GM12865 (cell line): ENCODE data around the gene ZNF454.

Experiments
- DNase-seq: peaks from one replicate; pipeline ENCODE4 v3.0.0; 2010; ENCODE audit warnings: low read depth
- H3K4me3 ChIP-seq: 2 replicates; pipeline ENCODE4 v1.5.1; 2011; ENCODE audit warnings: mild to moderate bottlenecking, low read depth, low read length, control low read depth
- CTCF ChIP-seq: IDR thresholded peaks from 2 replicates; pipeline ENCODE4 v1.5.1; 2011; ENCODE audit warnings: low read length, control low read depth, low read depth, inconsistent platforms; ENCODE audit not compliant: insufficient read depth; ENCODE audit errors: missing control alignments

ZNF454 gene

GRCh38 chr5:178988436-178989220 is 47.6 kb downstream of the ZNF454 start:
- DNase-seq: no peak
- no peak overlapping the region for H3K4me3 ChIP-seq
- TF ChIP-seq CTCF: no peak

DNA sequence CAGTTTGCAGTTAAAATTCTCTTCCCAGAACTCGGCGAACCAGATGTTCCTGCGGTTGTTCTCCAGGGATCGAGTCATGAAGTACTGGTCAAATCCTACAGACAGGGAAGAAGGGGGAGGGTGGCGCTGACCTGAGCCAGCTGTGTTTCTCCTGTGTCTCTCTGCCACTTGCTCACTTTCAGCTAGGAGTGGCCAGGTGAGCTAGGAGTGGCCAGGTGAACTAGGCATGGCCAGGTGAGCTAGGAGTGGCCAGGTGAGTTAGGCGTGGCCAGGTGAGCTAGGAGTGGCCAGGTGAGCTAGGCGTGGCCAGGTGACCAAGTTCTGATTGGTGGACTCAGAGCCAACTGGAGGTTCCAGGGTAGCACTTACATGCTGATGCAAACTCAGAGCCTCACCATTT is 48.3 kb downstream of the ZNF454 start:
- H3K4me3 ChIP-seq: no peak overlapping the region
- no peak for TF ChIP-seq CTCF
- DNase-seq: no peak

DNA sequence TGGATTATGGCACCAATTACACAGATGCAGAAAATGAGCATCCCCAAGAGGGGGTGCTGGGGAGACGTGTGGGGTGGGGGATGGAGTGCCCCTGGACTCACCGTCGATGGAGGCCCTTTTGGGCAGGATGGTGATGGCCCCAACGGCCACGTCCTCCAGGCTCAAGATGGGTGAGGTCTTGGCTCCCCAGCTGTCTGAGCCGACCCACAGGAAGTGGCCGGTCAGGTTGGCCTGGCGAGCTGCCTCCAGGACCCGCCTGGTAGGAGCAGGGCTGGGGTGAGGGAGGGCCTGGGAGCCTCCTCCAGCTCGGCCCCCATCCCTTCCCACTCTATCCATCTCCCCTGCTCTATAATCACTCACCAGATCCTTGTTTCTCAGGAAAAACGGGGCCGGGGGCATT is 49.5 kb downstream of the ZNF454 start:
- no peak for TF ChIP-seq CTCF
- no peak for DNase-seq
- no peak overlapping the region for H3K4me3 ChIP-seq

DNA sequence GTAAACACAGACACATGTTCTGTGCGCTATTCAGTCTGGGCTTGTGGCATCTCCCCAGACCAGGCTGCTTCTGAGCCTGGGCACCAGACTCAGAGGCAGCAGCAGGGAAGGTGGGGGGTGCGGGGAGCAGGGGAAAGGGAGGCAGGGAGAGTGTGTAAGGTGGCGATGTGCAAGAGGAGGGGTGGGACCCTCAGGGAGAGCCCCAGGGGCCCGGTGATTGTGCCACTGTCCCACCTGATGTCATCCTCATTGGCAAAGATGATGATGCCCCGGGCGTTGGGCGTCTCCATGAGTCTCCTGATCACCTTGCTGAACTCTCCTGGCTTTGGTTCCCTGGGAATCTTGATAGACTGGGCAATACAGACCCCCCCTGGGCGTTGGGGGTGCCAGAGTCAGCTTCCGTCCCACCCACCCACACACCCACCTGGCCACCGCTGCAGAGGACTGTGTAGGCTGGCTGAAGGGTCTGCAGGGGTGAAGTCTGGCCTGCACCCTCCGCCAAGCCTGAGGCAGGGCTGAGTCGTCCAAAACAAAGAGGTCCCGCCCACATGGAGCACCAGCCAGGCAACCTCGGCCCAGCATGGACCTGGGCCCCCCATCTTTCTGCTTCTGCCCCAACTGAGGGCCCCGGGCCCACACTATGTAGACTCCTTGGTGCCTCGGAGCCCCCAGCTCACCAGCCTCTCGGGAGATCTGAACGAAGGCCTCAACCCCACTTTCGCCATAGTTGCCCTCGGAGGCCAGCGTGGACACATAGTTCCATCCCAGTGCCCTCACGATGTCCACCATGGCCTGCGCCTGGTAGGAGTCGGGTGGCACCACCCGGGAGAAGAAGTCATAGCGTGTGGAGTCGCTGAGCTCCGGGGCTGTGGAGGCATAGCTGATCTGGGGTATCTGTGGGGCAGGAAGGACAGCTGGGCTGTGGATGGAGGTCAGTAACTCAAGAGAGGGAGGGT is 50.5 kb downstream of the ZNF454 start:
- no peak for TF ChIP-seq CTCF
- no peak for DNase-seq
- H3K4me3 ChIP-seq: no peak overlapping the region

GRCh38 chr5:178992291-178992895 is 51.4 kb downstream of the ZNF454 start:
- no peak for DNase-seq
- TF ChIP-seq CTCF: no peak

DNA sequence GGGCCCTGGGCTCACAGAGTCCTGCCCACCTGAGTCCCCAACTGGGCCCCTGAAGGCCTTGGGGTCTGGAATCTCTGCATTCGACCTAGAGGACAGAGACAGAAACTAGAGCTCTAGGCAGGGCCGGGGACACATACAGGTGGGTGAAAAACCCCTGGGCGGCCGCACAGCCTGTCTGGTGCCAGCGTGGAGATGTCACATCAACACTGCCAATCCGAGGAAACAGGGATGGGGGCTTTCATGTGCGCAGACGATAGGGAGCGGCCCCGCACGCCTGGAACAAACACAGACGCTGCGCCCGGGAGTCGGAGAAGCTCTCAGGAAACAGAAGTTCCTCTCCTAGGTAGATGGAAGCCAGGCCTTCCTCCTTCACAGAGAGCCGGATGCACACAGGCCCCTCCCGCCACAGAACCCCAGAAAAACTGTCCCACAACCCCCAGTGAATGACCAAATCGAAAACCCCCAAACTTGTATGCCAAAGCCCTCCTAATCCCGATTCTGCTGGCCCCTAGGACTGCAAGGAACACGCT is 52.3 kb downstream of the ZNF454 start:
- H3K4me3 ChIP-seq: no peak overlapping the region
- TF ChIP-seq CTCF: no peak
- DNase-seq: no peak

More at GRCh38 chr5:178992291-178992895, 51.4 kb downstream of the ZNF454 start:
- no peak overlapping the region for H3K4me3 ChIP-seq
